ENCODE measurements around the gene RAB28. TPM values are rescaled to one million over a fixed set of nuclear protein-coding genes. Genes with fewer than 3 reads are reported as not detected.

RAB28 gene
- total and polyA plus RNA-seq, 2 of the 8 experiments (the other 6 are each of a cell fraction or from before 2014, with no cell fraction given): 16.0 to 18.7 TPM

DNA sequence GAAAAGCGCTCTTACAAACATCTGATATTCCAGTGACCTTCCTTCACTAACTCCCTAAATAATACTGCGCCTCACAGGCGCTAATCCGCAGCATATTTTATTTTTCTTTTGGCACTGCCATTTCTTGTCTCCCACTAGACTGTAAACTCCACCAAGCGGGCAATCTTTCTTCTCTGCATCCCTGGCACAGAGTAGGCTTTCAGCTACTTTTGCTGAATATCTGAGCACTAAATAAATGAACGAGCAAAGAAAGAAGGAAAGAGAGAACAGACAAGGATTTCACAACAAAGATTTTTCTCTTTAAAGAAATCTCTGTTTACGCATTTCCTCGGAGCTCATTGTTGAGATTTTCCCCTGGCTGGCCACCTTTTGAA is 47.5 kb upstream of the RAB28 start:
- peaks cover 90 to 100% (median 98%) of the 10 kb centered on the region in 4 experiments for H3K27me3 ChIP-seq (replicated peaks in 1 of 4; ENCODE audit: control insufficient read depth in 3 of 4, extremely low read depth in 1 of 4, insufficient read depth in 3 of 4, low read length in 3 of 4)
- 0 out of 2 replicates have a peak overlapping the region, but pooled peaks have one; percentile 78 for H2BK15ac ChIP-seq (ENCODE audit: low read length)
- H4K91ac ChIP-seq (replicated peaks; ENCODE audit: insufficient read length, low read length): no peak overlapping the region
- H3K14ac ChIP-seq (ENCODE audit: insufficient read length): no peak overlapping the region
- H3K36me3 ChIP-seq (ENCODE audit: control insufficient read depth in 2 of 4, insufficient read depth in 4 of 4, low read length in 3 of 4): no peaks in the 10 kb centered on the region; a peak in 1 of 8 replicates
- no peak overlapping the region for H3K56ac ChIP-seq (replicated peaks; ENCODE audit: insufficient read length, low read depth, low read length)
- CTCF ChIA-PET (ENCODE audit: partially characterized antibody): interaction anchor here (0.9 to 13.6 kb wide), 3 partner anchors 10 to 100 kb away, joined by 4 to 132 read pairs (median 35); partner anchors contain the start of gene NKX3-2
- H2AFZ ChIP-seq (ENCODE audit: low read length): no peak overlapping the region
- no peak overlapping the region for H3K4ac ChIP-seq (replicated peaks; ENCODE audit: insufficient read length, low read depth, low read length)
- H3K79me2 ChIP-seq (ENCODE audit: control insufficient read depth in 1 of 2, insufficient read depth in 2 of 2, low read length in 2 of 2): no peaks in the 10 kb centered on the region
- peaks cover 18 to 59% (median 28%) of the 10 kb centered on the region in 4 experiments for H3K4me1 ChIP-seq (replicated peaks in 1 of 4; ENCODE audit: control insufficient read depth in 3 of 4, insufficient read depth in 4 of 4, low read length in 3 of 4)
- no peaks in the 10 kb centered on the region for H3K79me1 ChIP-seq (ENCODE audit: low read depth, low read length)
- H2BK20ac ChIP-seq (ENCODE audit: low read length): peak overlapping the region; percentile 57; the same call in 1 of the 2 replicates
- no peak overlapping the region for H4K8ac ChIP-seq (ENCODE audit: extremely low read depth, insufficient read depth, low read length)
- no peak overlapping the region for H3K23ac ChIP-seq (ENCODE audit: insufficient read length)
- H4K20me1 ChIP-seq (replicated peaks in 1 of 2; ENCODE audit: control insufficient read depth in 1 of 2, insufficient read depth in 2 of 2, low read length in 2 of 2): peaks cover 13 to 28% of the 10 kb centered on the region in 2 experiments
- DNase-seq (ENCODE audit: low read depth in 1 of 2, low spot score in 2 of 2): no peak
- TF ChIP-seq RNF2 (IDR thresholded peaks at IDR 0.05; ENCODE audit: borderline replicate concordance, low read depth, low read length, missing control alignments, poor library complexity, severe bottlenecking): peak; percentile 57
- no peak for TF ChIP-seq NANOG (IDR thresholded peaks at IDR 0.05; ENCODE audit: insufficient read depth, low read depth, low read length, poor library complexity, severe bottlenecking)
- H3K9me3 ChIP-seq (ENCODE audit: insufficient read depth in 2 of 2, low read depth in 1 of 2, low read length in 1 of 2): no peaks in the 10 kb centered on the region
- no peak overlapping the region for H2BK120ac ChIP-seq (replicated peaks; ENCODE audit: low read depth, low read length)
- no peak overlapping the region for H4K5ac ChIP-seq (ENCODE audit: insufficient read length, low read depth, low read length)
- H3K9ac ChIP-seq (replicated peaks in 1 of 4; ENCODE audit: extremely low read depth in 1 of 4, low read depth in 3 of 4, low read length in 3 of 4): no peak overlapping the region
- peak overlapping the region; percentile 68 to 78 for H3K4me2 ChIP-seq (ENCODE audit: insufficient read depth in 1 of 2, low read depth in 2 of 2, low read length in 2 of 2)
- no peak overlapping the region for H2BK12ac ChIP-seq (ENCODE audit: low read depth, low read length)
- H2BK5ac ChIP-seq (ENCODE audit: low read depth, low read length): peak overlapping the region; percentile 47; the same call in 1 of the 2 replicates
- FAIRE-seq: no peak
- no peak overlapping the region for H3K27ac ChIP-seq (ENCODE audit: low read depth, low read length)
- peaks cover 4% of the 10 kb centered on the region for H3K23me2 ChIP-seq (ENCODE audit: low read depth, low read length)
- POLR2A ChIA-PET (ENCODE audit: partially characterized antibody): interaction anchor here (0.6 to 4.2 kb wide), 4 partner anchors 9 to 50 kb away, joined by 3 to 24 read pairs (median 7); partner anchors contain the start of gene NKX3-2
- no peak overlapping the region for H3K18ac ChIP-seq (ENCODE audit: extremely low read depth, low read length)
- WGBS, 2 experiments (ENCODE audit: extremely low coverage in 1 of 2, insufficient coverage in 1 of 2, insufficient read length in 1 of 2, insufficient replicate concordance in 2 of 2, low coverage in 1 of 2, low lambda C conversion rate in 2 of 2, missing lambda C conversion rate in 1 of 2): 4% methylated on average over 8 of the region's 8 CpGs; no CpG with 5 or more reads in 1 of the 2 experiments
- H3K4me3 ChIP-seq (ENCODE audit: extremely low read depth in 1 of 4, insufficient read depth in 2 of 4, low read depth in 3 of 4, low read length in 4 of 4): peak overlapping the region in 2 of 4 experiments; percentile 26 to 46; a peak in 5 of 8 replicates
- no peak overlapping the region for H2AK5ac ChIP-seq (ENCODE audit: low read depth, low read length)

Measured in H1 (cell line).